Left lung (tissue), 10 donors: ENCODE measurements around the gene GOLIM4. TPM values are rescaled to one million over a fixed set of nuclear protein-coding genes. Genes with fewer than 3 reads are reported as not detected.

Source experiments
- ATAC-seq: fragments of 200-7000 bp; cut with Tn5 transposase; one replicate; pipeline ENCODE4 v1.9.1; 2020; ENCODE audit warnings: moderate library complexity
- DNase-seq, 4 donors: peaks; one replicate each; pipeline ENCODE4 v3.0.0-alpha.2; 2013 to 2020
- H3K27ac ChIP-seq, 2 donors: fragments of 200-600 bp; sonication (generic) in 1 of 2; one replicate each; pipeline versions ENCODE4 v1.5.0 to v1.8.0; 2020 to 2021
- H3K27me3 ChIP-seq, 2 donors: fragments of 200-600 bp; sonication (generic) in 1 of 2; one replicate each; pipeline versions ENCODE4 v1.5.0 to v1.8.0; 2020 to 2021
- H3K36me3 ChIP-seq, 2 donors: fragments of 200-600 bp; sonication (generic) in 1 of 2; one replicate each; pipeline versions ENCODE4 v1.5.0 to v1.8.0; 2020 to 2021
- H3K4me1 ChIP-seq, 2 donors: fragments of 200-600 bp; one replicate each; pipeline ENCODE4 v1.8.0; 2021
- H3K4me3 ChIP-seq, 2 donors: fragments of 200-600 bp; sonication (generic) in 1 of 2; one replicate each; pipeline versions ENCODE4 v1.5.0 to v1.8.0; 2020 to 2021; ENCODE audit warnings: mild to moderate bottlenecking in 1 of 2
- H3K9me3 ChIP-seq, 2 donors: fragments of 200-600 bp; sonication (generic) in 1 of 2; one replicate each; pipeline versions ENCODE4 v1.5.0 to v1.8.0; 2020 to 2021
- CTCF ChIP-seq, 2 donors: fragments of 200-600 bp; sonication (generic) in 1 of 2; IDR thresholded peaks; one replicate each; pipeline versions ENCODE4 v1.5.0 to v1.8.0; 2021; ENCODE audit warnings: antibody characterized with exemption in 2 of 2
- intact Hi-C, 2 donors: fragments of 100-400 bp; cut with DNase I; formaldehyde crosslinking; loops; one replicate each; pipeline versions ENCODE4 v1.11.2 to v1.14.2; 2022
- polyA plus RNA-seq, 6 donors: library from polyadenylated mRNA; unstranded; fragments of 120-200 nt; gene quantifications; one replicate each; pipeline ENCODE4 v1.2.1, GENCODE V29; 2013; ENCODE audit not compliant: insufficient read length in 6 of 6
- total RNA-seq, 2 donors: library from RNA; stranded (reverse); fragmentation: NEBNext Ultra II Directional; extraction: Animal tissue kit (Norgen Biotek cat#: 25700); gene quantifications; one replicate each; pipeline ENCODE4 v1.2.1, GENCODE V29; 2021
- donor health status: DM: no; HTN: yes; CAD: no.
- donor health status: DM: no; HTN: no; CAD: no.

The GOLIM4 gene
- total and polyA plus RNA-seq, 8 donors, result 40.6 to 85.2 (median 73.2) TPM

- peak in 2 of 4 donors; percentile 6 to 14 for DNase-seq
- H3K9me3 ChIP-seq, result no peaks in the 10 kb centered on the region
- H3K4me3 ChIP-seq, result no peak overlapping the region
- no peaks in the 10 kb centered on the region for H3K27me3 ChIP-seq
- TF ChIP-seq CTCF (IDR thresholded peaks at IDR 0.05), result no peak
- no peaks in the 10 kb centered on the region for H3K4me1 ChIP-seq
- H3K27ac ChIP-seq, result no peak overlapping the region
- intact Hi-C loops, result no loop called here
- no peaks in the 10 kb centered on the region for H3K36me3 ChIP-seq
- ATAC-seq, result no peak
These were observed 119.0 kb downstream of the GOLIM4 start for GRCh38 chr3:167976516-167977361.

GRCh38 chr3:167973901-167974300 is 121.8 kb downstream of the GOLIM4 start:
- H3K9me3 ChIP-seq, result no peaks in the 10 kb centered on the region
- TF ChIP-seq CTCF (IDR thresholded peaks at IDR 0.05), result no peak
- H3K27me3 ChIP-seq, result no peaks in the 10 kb centered on the region
- no peak for DNase-seq
- no peaks in the 10 kb centered on the region for H3K4me1 ChIP-seq
- no peak overlapping the region for H3K4me3 ChIP-seq
- no peaks in the 10 kb centered on the region for H3K36me3 ChIP-seq
- no peak overlapping the region for H3K27ac ChIP-seq
- no peak for ATAC-seq
- intact Hi-C loops, result no loop called here

GRCh38 chr3:167973046-167973445 is 122.7 kb downstream of the GOLIM4 start:
- Histone ChIP-seq H3K27me3 (no peaks in the 10 kb centered on the region), H3K27ac (no peak overlapping the region), H3K36me3 (no peaks in the 10 kb centered on the region), H3K4me1 (no peaks in the 10 kb centered on the region), H3K4me3 (no peak overlapping the region), H3K9me3 (no peaks in the 10 kb centered on the region)
- no peak for TF ChIP-seq CTCF (IDR thresholded peaks at IDR 0.05)
- DNase-seq (no peak), ATAC-seq (no peak)
- intact Hi-C loops, result no loop called here

- no peak for TF ChIP-seq CTCF (IDR thresholded peaks at IDR 0.05)
- no peak for DNase-seq
These were observed 123.2 kb downstream of the GOLIM4 start for GRCh38 chr3:167972502-167972901.

GRCh38 chr3:167969548-167969947 is 126.2 kb downstream of the GOLIM4 start:
- H3K36me3 ChIP-seq, result no peaks in the 10 kb centered on the region
- H3K4me3 ChIP-seq, result no peak overlapping the region
- DNase-seq (no peak), ATAC-seq (no peak)
- H3K27ac ChIP-seq, result no peak overlapping the region
- TF ChIP-seq CTCF (IDR thresholded peaks at IDR 0.05), result no peak
- H3K27me3 ChIP-seq, result no peaks in the 10 kb centered on the region
- no peaks in the 10 kb centered on the region for H3K4me1 ChIP-seq
- intact Hi-C loops, result no loop called here
- H3K9me3 ChIP-seq, result no peaks in the 10 kb centered on the region

More at GRCh38 chr3:167972502-167972901, 123.2 kb downstream of the GOLIM4 start:
- Histone ChIP-seq H3K4me1 (no peaks in the 10 kb centered on the region), H3K4me3 (no peak overlapping the region), H3K27ac (no peak overlapping the region), H3K36me3 (no peaks in the 10 kb centered on the region), H3K9me3 (no peaks in the 10 kb centered on the region), H3K27me3 (no peaks in the 10 kb centered on the region)
- intact Hi-C loops, result no loop called here
- ATAC-seq, result no peak
